ENCODE measurements around the gene DSC1. TPM values are rescaled to one million over a fixed set of nuclear protein-coding genes. Genes with fewer than 3 reads are reported as not detected.
"Not testable (repeated sequence)": the region's sequence is repeated elsewhere in the genome, so short reads cannot be mapped to it uniquely, and the experiment has no call there.

Gene DSC1
- polyA plus RNA-seq, 2 donors: 0.04 to 0.16 TPM

DNA sequence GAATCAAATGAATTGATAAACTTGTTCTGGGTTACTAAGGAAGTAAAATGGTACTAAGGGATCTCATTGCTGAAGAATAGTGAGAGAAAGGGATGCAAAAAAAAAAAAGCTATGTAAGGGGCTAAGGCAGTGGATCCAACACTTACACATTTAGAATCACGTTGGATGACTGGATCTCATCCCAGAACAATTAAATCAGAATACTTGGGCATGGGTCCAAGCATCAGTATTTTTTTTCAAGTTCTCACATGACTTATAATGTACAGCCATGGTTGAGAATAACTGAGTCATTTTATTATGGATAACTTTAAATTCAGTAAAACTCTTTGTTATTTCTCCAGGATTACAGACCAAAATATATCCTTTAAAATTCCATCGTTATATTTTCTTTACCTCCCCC, 8.5 kb downstream of the DSC1 start:
- Histone ChIP-seq H3K4me1 (ENCODE audit: control insufficient read depth in 2 of 2, insufficient read depth in 2 of 2, low read length in 1 of 2) (no peaks in the 10 kb centered on the region), H3K27ac (ENCODE audit: low read depth in 2 of 2, low read length in 1 of 2) (no peak overlapping the region), H3K4me3 (ENCODE audit: low read depth in 1 of 2, low read length in 2 of 2) (no peak overlapping the region), H3K36me3 (ENCODE audit: control insufficient read depth in 2 of 2, insufficient read depth in 2 of 2, low read length in 1 of 2) (no peaks in the 10 kb centered on the region), H3K9me3 (ENCODE audit: control insufficient read depth in 2 of 2, insufficient read depth in 1 of 2, low read depth in 1 of 2, low read length in 1 of 2) (peaks cover 0 to 3% of the 10 kb centered on the region in 2 donors), H3K27me3 (ENCODE audit: control insufficient read depth in 1 of 2, insufficient read depth in 2 of 2, low read length in 2 of 2) (no peaks in the 10 kb centered on the region)
- WGBS, 2 donors: 38 to 47% methylated on average over 2 of the region's 2 CpGs

GRCh38 chr18:31149351-31149750, 13.3 kb downstream of the DSC1 start:
- Histone ChIP-seq H3K9me3 (ENCODE audit: control insufficient read depth in 2 of 2, insufficient read depth in 1 of 2, low read depth in 1 of 2, low read length in 1 of 2) (peaks cover 0 to 3% of the 10 kb centered on the region in 2 donors), H3K4me3 (ENCODE audit: low read depth in 1 of 2, low read length in 2 of 2) (no peak overlapping the region), H3K4me1 (ENCODE audit: control insufficient read depth in 2 of 2, insufficient read depth in 2 of 2, low read length in 1 of 2) (no peaks in the 10 kb centered on the region), H3K27me3 (ENCODE audit: control insufficient read depth in 1 of 2, insufficient read depth in 2 of 2, low read length in 2 of 2) (no peaks in the 10 kb centered on the region), H3K36me3 (ENCODE audit: control insufficient read depth in 2 of 2, insufficient read depth in 2 of 2, low read length in 1 of 2) (no peaks in the 10 kb centered on the region), H3K27ac (ENCODE audit: low read depth in 2 of 2, low read length in 1 of 2) (no peak overlapping the region)
- 53 to 73% methylated on average over 3 of the region's 3 CpGs for WGBS, 2 donors

GRCh38 chr18:31148600-31148999, 14.1 kb downstream of the DSC1 start:
- no peaks in the 10 kb centered on the region for H3K4me1 ChIP-seq (ENCODE audit: control insufficient read depth in 2 of 2, insufficient read depth in 2 of 2, low read length in 1 of 2)
- no peaks in the 10 kb centered on the region for H3K36me3 ChIP-seq (ENCODE audit: control insufficient read depth in 2 of 2, insufficient read depth in 2 of 2, low read length in 1 of 2)
- no peak overlapping the region for H3K27ac ChIP-seq (ENCODE audit: low read depth in 2 of 2, low read length in 1 of 2)
- H3K4me3 ChIP-seq (ENCODE audit: low read depth in 1 of 2, low read length in 2 of 2): no peak overlapping the region
- H3K27me3 ChIP-seq (ENCODE audit: control insufficient read depth in 1 of 2, insufficient read depth in 2 of 2, low read length in 2 of 2): no peaks in the 10 kb centered on the region
- peaks cover 0 to 3% of the 10 kb centered on the region in 2 donors for H3K9me3 ChIP-seq (ENCODE audit: control insufficient read depth in 2 of 2, insufficient read depth in 1 of 2, low read depth in 1 of 2, low read length in 1 of 2)
- 68 to 71% methylated on average over 3 of the region's 3 CpGs for WGBS, 2 donors

DNA sequence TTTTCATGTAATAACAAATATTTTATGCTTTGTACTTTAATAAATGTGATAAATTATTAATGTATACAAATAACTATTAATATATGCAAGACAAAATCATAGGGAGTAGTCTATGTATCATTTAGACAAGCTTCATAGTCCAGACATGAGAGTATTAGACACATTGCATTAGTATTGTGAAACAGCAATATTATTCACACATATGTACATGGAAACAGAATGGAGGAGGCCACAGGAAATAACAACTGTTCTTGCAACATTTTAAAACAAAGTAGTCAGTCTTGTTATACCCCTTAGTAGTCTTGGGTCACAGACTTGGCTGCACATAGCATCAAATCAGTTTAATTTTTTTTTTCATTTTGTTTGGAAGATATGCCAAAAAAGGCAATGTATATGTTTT, 15.8 kb downstream of the DSC1 start:
- Histone ChIP-seq H3K4me3 (ENCODE audit: low read depth in 1 of 2, low read length in 2 of 2) (no peak overlapping the region), H3K9me3 (ENCODE audit: control insufficient read depth in 2 of 2, insufficient read depth in 1 of 2, low read depth in 1 of 2, low read length in 1 of 2) (peaks cover 0 to 3% of the 10 kb centered on the region in 2 donors), H3K27me3 (ENCODE audit: control insufficient read depth in 1 of 2, insufficient read depth in 2 of 2, low read length in 2 of 2) (no peaks in the 10 kb centered on the region), H3K36me3 (ENCODE audit: control insufficient read depth in 2 of 2, insufficient read depth in 2 of 2, low read length in 1 of 2) (no peaks in the 10 kb centered on the region), H3K4me1 (ENCODE audit: control insufficient read depth in 2 of 2, insufficient read depth in 2 of 2, low read length in 1 of 2) (no peaks in the 10 kb centered on the region), H3K27ac (ENCODE audit: low read depth in 2 of 2, low read length in 1 of 2) (no peak overlapping the region)

DNA sequence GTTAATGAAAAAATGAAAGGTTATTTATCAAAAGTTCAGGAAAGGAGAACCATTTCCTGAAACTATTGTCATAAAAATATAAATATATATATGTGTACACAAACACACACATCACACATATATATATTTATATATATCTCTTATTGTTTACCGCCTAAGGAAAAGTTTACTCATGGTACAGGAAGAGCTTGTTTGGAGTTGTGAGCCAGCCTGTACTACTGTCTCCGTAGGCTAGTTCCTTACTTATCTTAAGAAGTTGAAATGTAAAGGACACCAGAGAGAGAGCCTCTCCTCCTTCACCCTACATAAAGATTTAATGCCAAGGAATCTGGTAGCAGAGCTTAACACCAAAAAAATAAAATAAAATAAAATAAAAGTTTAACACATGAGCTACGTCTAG, 19.6 kb downstream of the DSC1 start:
- 73 to 79% methylated on average over 3 of the region's 3 CpGs for WGBS, 2 donors
- Histone ChIP-seq H3K4me3 (ENCODE audit: low read depth in 1 of 2, low read length in 2 of 2) (no peak overlapping the region), H3K27me3 (ENCODE audit: control insufficient read depth in 1 of 2, insufficient read depth in 2 of 2, low read length in 2 of 2) (no peaks in the 10 kb centered on the region), H3K27ac (ENCODE audit: low read depth in 2 of 2, low read length in 1 of 2) (no peak overlapping the region), H3K4me1 (ENCODE audit: control insufficient read depth in 2 of 2, insufficient read depth in 2 of 2, low read length in 1 of 2) (no peaks in the 10 kb centered on the region), H3K36me3 (ENCODE audit: control insufficient read depth in 2 of 2, insufficient read depth in 2 of 2, low read length in 1 of 2) (no peaks in the 10 kb centered on the region), H3K9me3 (ENCODE audit: control insufficient read depth in 2 of 2, insufficient read depth in 1 of 2, low read depth in 1 of 2, low read length in 1 of 2) (no peaks in the 10 kb centered on the region)

GRCh38 chr18:31138709-31139108, 23.9 kb downstream of the DSC1 start:
- Histone ChIP-seq H3K4me3 (ENCODE audit: low read depth in 1 of 2, low read length in 2 of 2) (no peak overlapping the region), H3K4me1 (ENCODE audit: control insufficient read depth in 2 of 2, insufficient read depth in 2 of 2, low read length in 1 of 2) (no peaks in the 10 kb centered on the region), H3K36me3 (ENCODE audit: control insufficient read depth in 2 of 2, insufficient read depth in 2 of 2, low read length in 1 of 2) (no peaks in the 10 kb centered on the region), H3K9me3 (ENCODE audit: control insufficient read depth in 2 of 2, insufficient read depth in 1 of 2, low read depth in 1 of 2, low read length in 1 of 2) (no peaks in the 10 kb centered on the region), H3K27ac (ENCODE audit: low read depth in 2 of 2, low read length in 1 of 2) (no peak overlapping the region), H3K27me3 (ENCODE audit: control insufficient read depth in 1 of 2, insufficient read depth in 2 of 2, low read length in 2 of 2) (no peaks in the 10 kb centered on the region)
- 51 to 58% methylated on average over 1 of the region's 1 CpG for WGBS, 2 donors

DNA sequence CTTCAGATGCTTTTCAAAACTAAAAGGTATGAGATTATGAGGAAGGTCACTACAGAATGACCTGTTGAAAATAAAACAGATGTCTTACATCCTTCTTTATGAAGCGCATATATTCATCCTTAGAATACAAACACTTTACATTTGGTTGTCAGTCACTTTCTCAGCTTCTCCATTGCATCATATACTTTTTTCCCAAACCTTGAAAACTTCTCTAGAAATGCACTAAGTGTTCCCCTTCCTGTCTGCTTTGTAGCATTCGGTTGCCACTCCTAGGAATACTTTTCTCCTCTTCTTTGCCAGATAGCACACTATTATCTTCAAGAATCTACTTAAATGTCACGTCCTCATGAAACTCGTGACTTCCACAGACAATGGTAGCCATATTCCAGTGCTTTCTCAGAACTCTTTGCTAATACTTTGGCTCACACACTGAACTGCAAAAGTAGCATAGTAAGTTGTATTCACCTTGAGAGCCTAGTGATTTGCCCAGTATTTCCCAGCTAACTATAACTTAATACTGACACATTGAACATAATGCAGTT, 27.6 kb downstream of the DSC1 start:
- no peaks in the 10 kb centered on the region for H3K4me1 ChIP-seq (ENCODE audit: control insufficient read depth in 2 of 2, insufficient read depth in 2 of 2, low read length in 1 of 2)
- no peaks in the 10 kb centered on the region for H3K27me3 ChIP-seq (ENCODE audit: control insufficient read depth in 1 of 2, insufficient read depth in 2 of 2, low read length in 2 of 2)
- H3K36me3 ChIP-seq (ENCODE audit: control insufficient read depth in 2 of 2, insufficient read depth in 2 of 2, low read length in 1 of 2): no peaks in the 10 kb centered on the region
- no peaks in the 10 kb centered on the region for H3K9me3 ChIP-seq (ENCODE audit: control insufficient read depth in 2 of 2, insufficient read depth in 1 of 2, low read depth in 1 of 2, low read length in 1 of 2)
- no peak overlapping the region for H3K27ac ChIP-seq (ENCODE audit: low read depth in 2 of 2, low read length in 1 of 2)
- no peak overlapping the region for H3K4me3 ChIP-seq (ENCODE audit: low read depth in 1 of 2, low read length in 2 of 2)
- 86 to 87% methylated on average over 4 of the region's 4 CpGs for WGBS, 2 donors

- Histone ChIP-seq H3K27me3 (ENCODE audit: control insufficient read depth in 1 of 2, insufficient read depth in 2 of 2, low read length in 2 of 2) (no peaks in the 10 kb centered on the region), H3K27ac (ENCODE audit: low read depth in 2 of 2, low read length in 1 of 2) (no peak overlapping the region), H3K36me3 (ENCODE audit: control insufficient read depth in 2 of 2, insufficient read depth in 2 of 2, low read length in 1 of 2) (no peaks in the 10 kb centered on the region), H3K9me3 (ENCODE audit: control insufficient read depth in 2 of 2, insufficient read depth in 1 of 2, low read depth in 1 of 2, low read length in 1 of 2) (no peaks in the 10 kb centered on the region), H3K4me3 (ENCODE audit: low read depth in 1 of 2, low read length in 2 of 2) (no peak overlapping the region), H3K4me1 (ENCODE audit: control insufficient read depth in 2 of 2, insufficient read depth in 2 of 2, low read length in 1 of 2) (no peaks in the 10 kb centered on the region)
- WGBS, 2 donors: 72 to 91% methylated on average over 1 of the region's 1 CpG
Observed at GRCh38 chr18:31129398-31130115, 33.1 kb downstream of the DSC1 start.

DNA sequence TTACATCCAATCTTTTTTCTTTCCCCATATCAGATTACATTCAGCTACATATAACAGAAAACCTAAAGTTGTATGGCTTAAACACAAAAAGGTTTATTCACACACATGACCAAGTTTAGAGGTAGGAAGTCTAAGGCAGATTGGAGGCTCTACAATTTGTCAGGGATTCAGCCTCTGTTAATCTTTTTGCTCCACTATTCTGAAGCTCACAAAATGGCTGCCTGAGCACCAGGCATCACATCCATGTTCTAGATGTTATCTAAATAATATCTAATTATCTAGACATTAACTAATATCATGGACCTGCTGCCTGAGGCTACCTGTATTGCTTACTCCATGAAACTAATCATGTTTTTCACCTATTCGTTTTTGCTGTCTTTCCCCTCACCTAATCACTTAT, 36.8 kb downstream of the DSC1 start:
- WGBS, 2 donors: 74 to 84% methylated on average over 1 of the region's 1 CpG
- Histone ChIP-seq H3K27ac (ENCODE audit: low read depth in 2 of 2, low read length in 1 of 2) (no peak overlapping the region), H3K36me3 (ENCODE audit: control insufficient read depth in 2 of 2, insufficient read depth in 2 of 2, low read length in 1 of 2) (no peaks in the 10 kb centered on the region), H3K4me3 (ENCODE audit: low read depth in 1 of 2, low read length in 2 of 2) (no peak overlapping the region), H3K9me3 (ENCODE audit: control insufficient read depth in 2 of 2, insufficient read depth in 1 of 2, low read depth in 1 of 2, low read length in 1 of 2) (no peaks in the 10 kb centered on the region), H3K4me1 (ENCODE audit: control insufficient read depth in 2 of 2, insufficient read depth in 2 of 2, low read length in 1 of 2) (no peaks in the 10 kb centered on the region), H3K27me3 (ENCODE audit: control insufficient read depth in 1 of 2, insufficient read depth in 2 of 2, low read length in 2 of 2) (no peaks in the 10 kb centered on the region)

GRCh38 chr18:31123125-31123524, 39.5 kb downstream of the DSC1 start:
- not testable (repeated sequence) for H3K4me1 ChIP-seq (ENCODE audit: control insufficient read depth in 2 of 2, insufficient read depth in 2 of 2, low read length in 1 of 2); H3K9me3 ChIP-seq (ENCODE audit: control insufficient read depth in 2 of 2, insufficient read depth in 1 of 2, low read depth in 1 of 2, low read length in 1 of 2); H3K27me3 ChIP-seq (ENCODE audit: control insufficient read depth in 1 of 2, insufficient read depth in 2 of 2, low read length in 2 of 2); H3K4me3 ChIP-seq (ENCODE audit: low read depth in 1 of 2, low read length in 2 of 2); H3K27ac ChIP-seq (ENCODE audit: low read depth in 2 of 2, low read length in 1 of 2); H3K36me3 ChIP-seq (ENCODE audit: control insufficient read depth in 2 of 2, insufficient read depth in 2 of 2, low read length in 1 of 2)
- WGBS, 2 donors: 75 to 85% methylated on average over 2 of the region's 2 CpGs
